ENCODE results near the gene FCN2. TPM values are rescaled to one million over a fixed set of nuclear protein-coding genes. Genes with fewer than 3 reads are reported as not detected.

The FCN2 gene
- total RNA-seq, 2 experiments from 2014 or later, result not detected

- POLR2A ChIA-PET, result no interaction called here
These were observed 49.8 kb downstream of the FCN2 start for GRCh38 chr9:134930398-134930797.

GRCh38 chr9:134932171-134932570, 51.6 kb downstream of the FCN2 start:
- H3K27me3 Mint-ChIP-seq, result peaks cover 30% of the 10 kb centered on the region
- TF ChIP-seq CTCF (IDR thresholded peaks at IDR 0.05), result no peak
- no peak overlapping the region for H3K4me3 ChIP-seq (ENCODE audit: low read length)
- H3K9me3 ChIP-seq (ENCODE audit: control insufficient read depth in 1 of 2, insufficient read depth in 1 of 2, low read length in 2 of 2), result no peaks in the 10 kb centered on the region
- ChIA-PET CTCF (no interaction called here), POLR2A (no interaction called here)
- no peak overlapping the region for H3K27ac Mint-ChIP-seq
- DNase-seq, result no peak
- ATAC-seq (ENCODE audit: poor library complexity), result no peak
- H3K4me1 ChIP-seq (ENCODE audit: insufficient read depth, low read length), result peaks cover 2% of the 10 kb centered on the region
- no peak overlapping the region for H3K27ac ChIP-seq (ENCODE audit: low read depth in 1 of 2, low read length in 2 of 2)
- H3K9me3 Mint-ChIP-seq, result no peaks in the 10 kb centered on the region
- no peaks in the 10 kb centered on the region for H3K36me3 ChIP-seq (ENCODE audit: insufficient read depth, low read length)
- intact Hi-C loops (cut with DNase I, micrococcal nuclease), result no loop called here
- H3K27me3 ChIP-seq (ENCODE audit: control insufficient read depth in 1 of 2, insufficient read depth in 2 of 2, low read length in 2 of 2), result peaks cover 4 to 6% of the 10 kb centered on the region in 2 experiments
- H3K4me1 Mint-ChIP-seq (ENCODE audit: low read depth), result no peaks in the 10 kb centered on the region
- no peaks in the 10 kb centered on the region for H3K36me3 Mint-ChIP-seq (ENCODE audit: low read depth)
- no peak overlapping the region for H3K4me3 Mint-ChIP-seq

More at GRCh38 chr9:134930398-134930797, 49.8 kb downstream of the FCN2 start:
- Histone ChIP-seq H3K27ac (ENCODE audit: low read depth in 1 of 2, low read length in 2 of 2) (no peak overlapping the region), H3K9me3 (ENCODE audit: control insufficient read depth in 1 of 2, insufficient read depth in 1 of 2, low read length in 2 of 2) (no peaks in the 10 kb centered on the region), H3K4me3 (ENCODE audit: low read length) (no peak overlapping the region), H3K36me3 (ENCODE audit: insufficient read depth, low read length) (no peaks in the 10 kb centered on the region), H3K4me1 (ENCODE audit: insufficient read depth, low read length) (no peaks in the 10 kb centered on the region), H3K27me3 (ENCODE audit: control insufficient read depth in 1 of 2, insufficient read depth in 2 of 2, low read length in 2 of 2) (peaks cover 2 to 6% of the 10 kb centered on the region in 2 experiments)
- no peak for ATAC-seq (ENCODE audit: poor library complexity)
- Mint-ChIP-seq H3K4me1 (ENCODE audit: low read depth) (no peaks in the 10 kb centered on the region), H3K27ac (no peak overlapping the region), H3K4me3 (no peak overlapping the region), H3K27me3 (peaks cover 33% of the 10 kb centered on the region), H3K36me3 (ENCODE audit: low read depth) (no peaks in the 10 kb centered on the region), H3K9me3 (no peaks in the 10 kb centered on the region)
- DNase-seq, result no peak
- intact Hi-C loops (cut with DNase I, micrococcal nuclease), result no loop called here
- no peak for TF ChIP-seq CTCF (IDR thresholded peaks at IDR 0.05)
- CTCF ChIA-PET, result no interaction called here

GRCh38 chr9:134932606-134933005, 52.0 kb downstream of the FCN2 start:
- Mint-ChIP-seq H3K27me3 (peaks cover 30% of the 10 kb centered on the region), H3K36me3 (ENCODE audit: low read depth) (no peaks in the 10 kb centered on the region), H3K4me1 (ENCODE audit: low read depth) (no peaks in the 10 kb centered on the region), H3K9me3 (no peaks in the 10 kb centered on the region), H3K4me3 (no peak overlapping the region), H3K27ac (no peak overlapping the region)
- no peak overlapping the region for H3K27ac ChIP-seq (ENCODE audit: low read depth in 1 of 2, low read length in 2 of 2)
- ATAC-seq (ENCODE audit: poor library complexity) (no peak), DNase-seq (no peak)
- no peaks in the 10 kb centered on the region for H3K9me3 ChIP-seq (ENCODE audit: control insufficient read depth in 1 of 2, insufficient read depth in 1 of 2, low read length in 2 of 2)
- H3K4me3 ChIP-seq (ENCODE audit: low read length), result no peak overlapping the region
- H3K4me1 ChIP-seq (ENCODE audit: insufficient read depth, low read length), result peaks cover 2% of the 10 kb centered on the region
- POLR2A ChIA-PET, result no interaction called here
- peaks cover 4 to 6% of the 10 kb centered on the region in 2 experiments for H3K27me3 ChIP-seq (ENCODE audit: control insufficient read depth in 1 of 2, insufficient read depth in 2 of 2, low read length in 2 of 2)
- CTCF ChIA-PET, result no interaction called here
- TF ChIP-seq CTCF (IDR thresholded peaks at IDR 0.05), result no peak
- H3K36me3 ChIP-seq (ENCODE audit: insufficient read depth, low read length), result no peaks in the 10 kb centered on the region
- intact Hi-C loops (cut with DNase I, micrococcal nuclease), result no loop called here
